ENCODE results near the gene SSBP2.
"Not testable (repeated sequence)": the region's sequence is repeated elsewhere in the genome, so short reads cannot be mapped to it uniquely, and the experiment has no call there.

Gene SSBP2

GRCh38 chr5:81530919-81531318 lies 220.0 kb downstream of the SSBP2 start:
- no peak for DNase-seq (ENCODE audit: low read depth, low spot score)

GRCh38 chr5:81525690-81526089 lies 225.2 kb downstream of the SSBP2 start:
- DNase-seq (ENCODE audit: low read depth, low spot score): peak; percentile 12

- no peak for DNase-seq (ENCODE audit: low read depth, low spot score)
Observed at GRCh38 chr5:81524015-81524414, 226.9 kb downstream of the SSBP2 start.

GRCh38 chr5:81522571-81522970 lies 228.3 kb downstream of the SSBP2 start:
- no peak for DNase-seq (ENCODE audit: low read depth, low spot score)

GRCh38 chr5:81520769-81521168 lies 230.1 kb downstream of the SSBP2 start:
- DNase-seq (ENCODE audit: low read depth, low spot score): no peak

GRCh38 chr5:81519217-81519905 lies 231.5 kb downstream of the SSBP2 start:
- no peak for DNase-seq (ENCODE audit: low read depth, low spot score)

- no peak for DNase-seq (ENCODE audit: low read depth, low spot score)
Observed at GRCh38 chr5:81517462-81517861, 233.4 kb downstream of the SSBP2 start.

- DNase-seq (ENCODE audit: low read depth, low spot score): no peak
Observed at GRCh38 chr5:81516091-81516490, 234.8 kb downstream of the SSBP2 start.

- no peak for DNase-seq (ENCODE audit: low read depth, low spot score)
Observed at GRCh38 chr5:81513982-81514381, 236.9 kb downstream of the SSBP2 start.

- no peak for DNase-seq (ENCODE audit: low read depth, low spot score)
Observed at GRCh38 chr5:81513473-81513872, 237.4 kb downstream of the SSBP2 start.

- DNase-seq (ENCODE audit: low read depth, low spot score): peak; percentile 50
Observed at GRCh38 chr5:81506900-81507588, 243.9 kb downstream of the SSBP2 start.

- no peak for DNase-seq (ENCODE audit: low read depth, low spot score)
Observed at GRCh38 chr5:81506378-81506777, 244.5 kb downstream of the SSBP2 start.

- no peak for DNase-seq (ENCODE audit: low read depth, low spot score)
Observed at GRCh38 chr5:81505672-81506071, 245.2 kb downstream of the SSBP2 start.

GRCh38 chr5:81503602-81504001 lies 247.3 kb downstream of the SSBP2 start:
- not testable (repeated sequence) for DNase-seq (ENCODE audit: low read depth, low spot score)

- no peak for DNase-seq (ENCODE audit: low read depth, low spot score)
Observed at GRCh38 chr5:81495286-81495685, 255.6 kb downstream of the SSBP2 start.

- no peak for DNase-seq (ENCODE audit: low read depth, low spot score)
Observed at GRCh38 chr5:81488862-81489261, 262.0 kb downstream of the SSBP2 start.

- DNase-seq (ENCODE audit: low read depth, low spot score): no peak
Observed at GRCh38 chr5:81486711-81487110, 264.2 kb downstream of the SSBP2 start.

GRCh38 chr5:81482595-81482994 lies 268.3 kb downstream of the SSBP2 start:
- DNase-seq (ENCODE audit: low read depth, low spot score): no peak

- DNase-seq (ENCODE audit: low read depth, low spot score): not testable (repeated sequence)
Observed at GRCh38 chr5:81473395-81473794, 277.5 kb downstream of the SSBP2 start.

GRCh38 chr5:81469676-81470075 lies 281.2 kb downstream of the SSBP2 start:
- no peak for DNase-seq (ENCODE audit: low read depth, low spot score)

- DNase-seq (ENCODE audit: low read depth, low spot score): no peak
Observed at GRCh38 chr5:81450940-81451339, 300.0 kb downstream of the SSBP2 start.

- DNase-seq (ENCODE audit: low read depth, low spot score): no peak
Observed at GRCh38 chr5:81435023-81435422, 315.9 kb downstream of the SSBP2 start.

GRCh38 chr5:81429985-81430384 lies 320.9 kb downstream of the SSBP2 start:
- no peak for DNase-seq (ENCODE audit: low read depth, low spot score)

All from brain pericyte (primary cell).